GM21423 (cell line): ENCODE results near the gene RNU1-3.
"Not testable (repeated sequence)": the region's sequence is repeated elsewhere in the genome, so short reads cannot be mapped to it uniquely, and the experiment has no call there.

Experiments used
- ATAC-seq: cut with Tn5 transposase; IDR thresholded peaks from one replicate; pipeline ENCODE4 v1.9.1; 2021; ENCODE audit warnings: mild to moderate bottlenecking, moderate library complexity; ENCODE audit not compliant: unreplicated experiment

RNU1-3 gene

GRCh38 chr1:16666502-16667413, at the start of gene RNU1-3:
TSS of gene RNU1-3 (minus strand) at chr1:16666948.
- ATAC-seq: peak; percentile 95

GRCh38 chr1:16713480-16713879, 46.7 kb upstream of the RNU1-3 start:
- ATAC-seq: not testable (repeated sequence)

- ATAC-seq: not testable (repeated sequence)
These were observed 46.2 kb upstream of the RNU1-3 start for GRCh38 chr1:16712984-16713383.

- not testable (repeated sequence) for ATAC-seq
These were observed 45.8 kb upstream of the RNU1-3 start for GRCh38 chr1:16712582-16712981.

GRCh38 chr1:16712131-16712530, 45.4 kb upstream of the RNU1-3 start:
- ATAC-seq: not testable (repeated sequence)

- ATAC-seq: not testable (repeated sequence)
These were observed 43.9 kb upstream of the RNU1-3 start for GRCh38 chr1:16710618-16711017.

GRCh38 chr1:16709659-16710087, 42.9 kb upstream of the RNU1-3 start:
- ATAC-seq: peak; percentile 54

GRCh38 chr1:16708704-16709103, 42.0 kb upstream of the RNU1-3 start:
- not testable (repeated sequence) for ATAC-seq

GRCh38 chr1:16707130-16708093, 40.7 kb upstream of the RNU1-3 start:
- ATAC-seq: not testable (repeated sequence)

- not testable (repeated sequence) for ATAC-seq
These were observed 39.6 kb upstream of the RNU1-3 start for GRCh38 chr1:16706302-16706701.

GRCh38 chr1:16704502-16705100, 37.9 kb upstream of the RNU1-3 start:
- not testable (repeated sequence) for ATAC-seq

GRCh38 chr1:16704076-16704475, 37.3 kb upstream of the RNU1-3 start:
- not testable (repeated sequence) for ATAC-seq

- ATAC-seq: not testable (repeated sequence)
These were observed 36.9 kb upstream of the RNU1-3 start for GRCh38 chr1:16703602-16704001.

- not testable (repeated sequence) for ATAC-seq
These were observed 36.4 kb upstream of the RNU1-3 start for GRCh38 chr1:16703141-16703540.

- ATAC-seq: not testable (repeated sequence)
These were observed 35.5 kb upstream of the RNU1-3 start for GRCh38 chr1:16702280-16702679.

GRCh38 chr1:16701189-16701588, 34.4 kb upstream of the RNU1-3 start:
- ATAC-seq: not testable (repeated sequence)

- ATAC-seq: not testable (repeated sequence)
These were observed 33.6 kb upstream of the RNU1-3 start for GRCh38 chr1:16700138-16700895.

GRCh38 chr1:16699440-16699839, 32.7 kb upstream of the RNU1-3 start:
- not testable (repeated sequence) for ATAC-seq

- not testable (repeated sequence) for ATAC-seq
These were observed 30.4 kb upstream of the RNU1-3 start for GRCh38 chr1:16697152-16697551.
